22Rv1 (cell line): ENCODE data around the gene ECT2.

Source experiments
- H3K27ac ChIP-seq: fragments of 450-650 bp; 2 replicates; pipeline ENCODE4 v1.5.1; 2017
- CTCF ChIP-seq: fragments of 450-650 bp; IDR thresholded peaks from 2 replicates; pipeline ENCODE4 v1.5.1; 2017; ENCODE audit warnings: mild to moderate bottlenecking
- ZFX ChIP-seq: fragments of 450-650 bp; IDR thresholded peaks from 2 replicates; pipeline ENCODE4 v1.6.1; 2017; ENCODE audit warnings: antibody characterized with exemption, borderline replicate concordance

The ECT2 gene

GRCh38 chr3:172770382-172770781 lies 19.9 kb downstream of the ECT2 start:
- TF ChIP-seq ZFX (no peak), CTCF (no peak)
- no peak overlapping the region for H3K27ac ChIP-seq

- TF ChIP-seq CTCF: no peak
- TF ChIP-seq ZFX: no peak
- H3K27ac ChIP-seq: no peak overlapping the region
Observed at GRCh38 chr3:172771672-172772071, 21.1 kb downstream of the ECT2 start.

GRCh38 chr3:172776049-172776717 lies 25.7 kb downstream of the ECT2 start:
- H3K27ac ChIP-seq: no peak overlapping the region
- TF ChIP-seq CTCF: no peak
- TF ChIP-seq ZFX: no peak

GRCh38 chr3:172777901-172778300 lies 27.4 kb downstream of the ECT2 start:
- no peak overlapping the region for H3K27ac ChIP-seq
- no peak for TF ChIP-seq ZFX
- TF ChIP-seq CTCF: no peak

- no peak overlapping the region for H3K27ac ChIP-seq
- TF ChIP-seq CTCF: no peak
- TF ChIP-seq ZFX: no peak
Observed at GRCh38 chr3:172782235-172782634, 31.7 kb downstream of the ECT2 start.

GRCh38 chr3:172786036-172786435 lies 35.5 kb downstream of the ECT2 start:
- no peak overlapping the region for H3K27ac ChIP-seq
- TF ChIP-seq ZFX (no peak), CTCF (no peak)

- H3K27ac ChIP-seq: no peak overlapping the region
- TF ChIP-seq ZFX: no peak
- TF ChIP-seq CTCF: no peak
Observed at GRCh38 chr3:172787019-172787418, 36.5 kb downstream of the ECT2 start.
